ENCODE data around the gene SMYD3. TPM values are rescaled to one million over a fixed set of nuclear protein-coding genes. Genes with fewer than 3 reads are reported as not detected.

The SMYD3 gene
- total and polyA plus RNA-seq, 9 of the 15 experiments (the other 6 are each of a cell fraction or from before 2014, with no cell fraction given): 128 to 440 (median 197) TPM

DNA sequence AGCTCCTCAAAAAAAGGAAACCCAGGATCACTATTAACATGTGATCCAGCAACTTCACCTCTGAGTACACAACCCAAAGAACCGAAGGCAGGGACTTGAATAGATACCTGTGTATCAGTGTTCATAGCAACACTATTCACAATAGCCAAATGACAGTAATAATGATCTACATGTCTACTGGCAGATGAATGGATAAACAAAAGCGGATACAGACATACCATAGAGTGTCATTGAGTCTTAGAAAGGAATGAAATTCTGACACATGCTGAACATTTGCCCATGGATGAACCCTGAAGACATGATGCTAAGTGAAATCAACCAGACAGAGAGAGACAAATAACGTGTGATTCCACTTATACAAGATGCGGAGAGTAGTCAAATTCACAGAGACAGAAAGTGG lies 788.1 kb downstream of the SMYD3 start (continued):
- TF ChIP-seq, protein P1, sequence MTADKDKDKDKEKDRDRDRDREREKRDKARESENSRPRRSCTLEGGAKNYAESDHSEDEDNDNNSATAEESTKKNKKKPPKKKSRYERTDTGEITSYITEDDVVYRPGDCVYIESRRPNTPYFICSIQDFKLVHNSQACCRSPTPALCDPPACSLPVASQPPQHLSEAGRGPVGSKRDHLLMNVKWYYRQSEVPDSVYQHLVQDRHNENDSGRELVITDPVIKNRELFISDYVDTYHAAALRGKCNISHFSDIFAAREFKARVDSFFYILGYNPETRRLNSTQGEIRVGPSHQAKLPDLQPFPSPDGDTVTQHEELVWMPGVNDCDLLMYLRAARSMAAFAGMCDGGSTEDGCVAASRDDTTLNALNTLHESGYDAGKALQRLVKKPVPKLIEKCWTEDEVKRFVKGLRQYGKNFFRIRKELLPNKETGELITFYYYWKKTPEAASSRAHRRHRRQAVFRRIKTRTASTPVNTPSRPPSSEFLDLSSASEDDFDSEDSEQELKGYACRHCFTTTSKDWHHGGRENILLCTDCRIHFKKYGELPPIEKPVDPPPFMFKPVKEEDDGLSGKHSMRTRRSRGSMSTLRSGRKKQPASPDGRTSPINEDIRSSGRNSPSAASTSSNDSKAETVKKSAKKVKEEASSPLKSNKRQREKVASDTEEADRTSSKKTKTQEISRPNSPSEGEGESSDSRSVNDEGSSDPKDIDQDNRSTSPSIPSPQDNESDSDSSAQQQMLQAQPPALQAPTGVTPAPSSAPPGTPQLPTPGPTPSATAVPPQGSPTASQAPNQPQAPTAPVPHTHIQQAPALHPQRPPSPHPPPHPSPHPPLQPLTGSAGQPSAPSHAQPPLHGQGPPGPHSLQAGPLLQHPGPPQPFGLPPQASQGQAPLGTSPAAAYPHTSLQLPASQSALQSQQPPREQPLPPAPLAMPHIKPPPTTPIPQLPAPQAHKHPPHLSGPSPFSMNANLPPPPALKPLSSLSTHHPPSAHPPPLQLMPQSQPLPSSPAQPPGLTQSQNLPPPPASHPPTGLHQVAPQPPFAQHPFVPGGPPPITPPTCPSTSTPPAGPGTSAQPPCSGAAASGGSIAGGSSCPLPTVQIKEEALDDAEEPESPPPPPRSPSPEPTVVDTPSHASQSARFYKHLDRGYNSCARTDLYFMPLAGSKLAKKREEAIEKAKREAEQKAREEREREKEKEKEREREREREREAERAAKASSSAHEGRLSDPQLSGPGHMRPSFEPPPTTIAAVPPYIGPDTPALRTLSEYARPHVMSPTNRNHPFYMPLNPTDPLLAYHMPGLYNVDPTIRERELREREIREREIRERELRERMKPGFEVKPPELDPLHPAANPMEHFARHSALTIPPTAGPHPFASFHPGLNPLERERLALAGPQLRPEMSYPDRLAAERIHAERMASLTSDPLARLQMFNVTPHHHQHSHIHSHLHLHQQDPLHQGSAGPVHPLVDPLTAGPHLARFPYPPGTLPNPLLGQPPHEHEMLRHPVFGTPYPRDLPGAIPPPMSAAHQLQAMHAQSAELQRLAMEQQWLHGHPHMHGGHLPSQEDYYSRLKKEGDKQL (CRISPR knock-in tag; IDR thresholded peaks at IDR 0.05; ENCODE audit: borderline replicate concordance): no peak
- TF ChIP-seq SMAD4 (CRISPR knock-in tag; conservative IDR thresholded peaks at IDR 0.05) (no peak), ARID1B (IDR thresholded peaks at IDR 0.05) (no peak), MAFG (tag; conservative IDR thresholded peaks at IDR 0.05) (no peak), HMG20A (CRISPR knock-in tag; conservative IDR thresholded peaks at IDR 0.05) (no peak), FOXK1 (CRISPR knock-in tag; IDR thresholded peaks at IDR 0.05; ENCODE audit: borderline replicate concordance) (no peak), CC2D1A (IDR thresholded peaks at IDR 0.05) (no peak)
- TF ChIP-seq, protein P2, sequence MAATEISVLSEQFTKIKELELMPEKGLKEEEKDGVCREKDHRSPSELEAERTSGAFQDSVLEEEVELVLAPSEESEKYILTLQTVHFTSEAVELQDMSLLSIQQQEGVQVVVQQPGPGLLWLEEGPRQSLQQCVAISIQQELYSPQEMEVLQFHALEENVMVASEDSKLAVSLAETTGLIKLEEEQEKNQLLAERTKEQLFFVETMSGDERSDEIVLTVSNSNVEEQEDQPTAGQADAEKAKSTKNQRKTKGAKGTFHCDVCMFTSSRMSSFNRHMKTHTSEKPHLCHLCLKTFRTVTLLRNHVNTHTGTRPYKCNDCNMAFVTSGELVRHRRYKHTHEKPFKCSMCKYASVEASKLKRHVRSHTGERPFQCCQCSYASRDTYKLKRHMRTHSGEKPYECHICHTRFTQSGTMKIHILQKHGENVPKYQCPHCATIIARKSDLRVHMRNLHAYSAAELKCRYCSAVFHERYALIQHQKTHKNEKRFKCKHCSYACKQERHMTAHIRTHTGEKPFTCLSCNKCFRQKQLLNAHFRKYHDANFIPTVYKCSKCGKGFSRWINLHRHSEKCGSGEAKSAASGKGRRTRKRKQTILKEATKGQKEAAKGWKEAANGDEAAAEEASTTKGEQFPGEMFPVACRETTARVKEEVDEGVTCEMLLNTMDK (IDR thresholded peaks at IDR 0.05; ENCODE audit: borderline replicate concordance, insufficient read depth, low read depth, low read length, poor library complexity, severe bottlenecking): no peak

Data from K562 (cell line).